Measurements from ENCODE around the gene CEP120. TPM values are rescaled to one million over a fixed set of nuclear protein-coding genes. Genes with fewer than 3 reads are reported as not detected.
A peak's percentile ranks its signal among the peaks of the same experiment; 100 is the strongest.
"Not testable (repeated sequence)": the region's sequence is repeated elsewhere in the genome, so short reads cannot be mapped to it uniquely, and the experiment has no call there.

CEP120 gene
- total and polyA plus RNA-seq, 2 of the 4 experiments (the other 2 are of a cell fraction) = 6.7 to 46.1 TPM

- DNase-seq (no peak), ATAC-seq (ENCODE audit: low read depth) (no peak)
- no peak overlapping the region for H3K4me3 ChIP-seq (ENCODE audit: insufficient read depth, low read depth, low read length)
- H3K56ac ChIP-seq (ENCODE audit: extremely low read depth, insufficient read depth, low read length) = no peak overlapping the region
- TF ChIP-seq MXI1 (IDR thresholded peaks at IDR 0.05; ENCODE audit: borderline replicate concordance, low read depth, low read length) = no peak
- TF ChIP-seq SMC3 (IDR thresholded peaks at IDR 0.05; ENCODE audit: low read depth, low read length) = no peak
- no peak for TF ChIP-seq CEBPB (IDR thresholded peaks at IDR 0.05; ENCODE audit: low read depth, low read length)
- no peak for TF ChIP-seq POLR2A (IDR thresholded peaks at IDR 0.05; ENCODE audit: low read depth, low read length)
- TF ChIP-seq USF2 (IDR thresholded peaks at IDR 0.05; ENCODE audit: low read depth, low read length) = no peak
- no peak for TF ChIP-seq MAFK (IDR thresholded peaks at IDR 0.05; ENCODE audit: low read depth, low read length)
- no peak for TF ChIP-seq MAZ (IDR thresholded peaks at IDR 0.05; ENCODE audit: borderline replicate concordance, low read depth, low read length)
- no peak for TF ChIP-seq BHLHE40 (IDR thresholded peaks at IDR 0.05; ENCODE audit: low read depth, low read length)
- TF ChIP-seq RCOR1 (IDR thresholded peaks at IDR 0.05; ENCODE audit: insufficient replicate concordance, low read length) = no peak
- BruUV-seq (replicated peaks) = no TSS peak
- H3K79me1 ChIP-seq (ENCODE audit: low read depth in 1 of 2, low read length in 2 of 2) = no peaks in the 10 kb centered on the region
- peaks cover 4% of the 10 kb centered on the region; the same call in 1 of the 2 replicates for H3K4me1 ChIP-seq (ENCODE audit: control insufficient read depth, insufficient read depth, low read length)
- peaks cover 3% of the 10 kb centered on the region; the same call in 1 of the 2 replicates for H3K9me1 ChIP-seq (ENCODE audit: insufficient read depth, low read length)
- H3K18ac ChIP-seq (ENCODE audit: low read depth, low read length) = no peak overlapping the region
- no peak overlapping the region for H2BK5ac ChIP-seq (ENCODE audit: low read depth, low read length, poor library complexity, severe bottlenecking)
- no peaks in the 10 kb centered on the region for H3K27me3 ChIP-seq (ENCODE audit: control insufficient read depth, insufficient read depth, low read length)
- no peak overlapping the region for H2BK20ac ChIP-seq (ENCODE audit: low read depth, low read length)
- no peak overlapping the region for H3K4me2 ChIP-seq (ENCODE audit: low read depth, low read length)
- no peak overlapping the region for H4K5ac ChIP-seq (ENCODE audit: low read depth, low read length)
- no peaks in the 10 kb centered on the region for H3K9me3 ChIP-seq (ENCODE audit: control insufficient read depth, insufficient read depth, low read length)
- H2AFZ ChIP-seq (replicated peaks; ENCODE audit: low read length, poor library complexity) = no peak overlapping the region
- H3K36me3 ChIP-seq (ENCODE audit: control insufficient read depth, insufficient read depth, low read length) = no peaks in the 10 kb centered on the region
- H3K27ac ChIP-seq (ENCODE audit: insufficient read depth, low read length) = no peak overlapping the region
- H3K14ac ChIP-seq (replicated peaks; ENCODE audit: low read depth, low read length) = no peak overlapping the region
- no peak overlapping the region for H2BK15ac ChIP-seq (ENCODE audit: low read depth, low read length)
- in situ Hi-C loops (cut with MboI; ENCODE audit: low sequenced_read_pairs) (no loop called here), dilution Hi-C loops (cut with HindIII; ENCODE audit: low sequenced_read_pairs, unreplicated experiment) (no loop called here), intact Hi-C loops (cut with micrococcal nuclease) (no loop called here)
- H4K91ac ChIP-seq (ENCODE audit: insufficient read depth, low read depth, low read length) = no peak overlapping the region
- no peak overlapping the region for H3K9ac ChIP-seq (ENCODE audit: low read depth, low read length)
- H2BK120ac ChIP-seq (ENCODE audit: low read depth, low read length) = no peak overlapping the region
- ChIA-PET CTCF (interaction anchor here (0.6 to 1.7 kb wide), 2 partner anchors 10 to 539 kb away, joined by 4 to 12 read pairs; partner anchors contain the start of gene CEP120), POLR2A (ENCODE audit: unreplicated experiment) (no interaction called here)
- H4K20me1 ChIP-seq (ENCODE audit: insufficient read depth, low read length) = no peaks in the 10 kb centered on the region
- H2AK5ac ChIP-seq (ENCODE audit: low read depth, low read length) = no peak overlapping the region
- H3K23ac ChIP-seq (ENCODE audit: low read depth, low read length) = no peak overlapping the region
- no CpG with 5 or more reads among the region's 2 CpGs for WGBS, 2 experiments (ENCODE audit: extremely low coverage in 2 of 2, insufficient read length in 1 of 2)
- no peak overlapping the region for H2AK9ac ChIP-seq (replicated peaks; ENCODE audit: low read depth, low read length, poor library complexity)
- no peak overlapping the region for H4K8ac ChIP-seq (ENCODE audit: low read depth in 2 of 2, low read length in 2 of 2)
- no peak overlapping the region for H3K4ac ChIP-seq (ENCODE audit: low read depth, low read length)
These were observed 10.4 kb upstream of the CEP120 start for GRCh38 chr5:123433596-123433995.

GRCh38 chr5:123430441-123430840, 7.2 kb upstream of the CEP120 start:
- intact Hi-C loops (cut with micrococcal nuclease); POLR2A ChIA-PET (ENCODE audit: unreplicated experiment); dilution Hi-C loops (cut with HindIII; ENCODE audit: low sequenced_read_pairs, unreplicated experiment); H3K9ac ChIP-seq (ENCODE audit: low read depth, low read length); H3K4me3 ChIP-seq (ENCODE audit: insufficient read depth, low read depth, low read length); H3K36me3 ChIP-seq (ENCODE audit: control insufficient read depth, insufficient read depth, low read length); BruUV-seq (replicated peaks); in situ Hi-C loops (cut with MboI; ENCODE audit: low sequenced_read_pairs); H3K27me3 ChIP-seq (ENCODE audit: control insufficient read depth, insufficient read depth, low read length); H3K4me1 ChIP-seq (ENCODE audit: control insufficient read depth, insufficient read depth, low read length); H3K9me1 ChIP-seq (ENCODE audit: insufficient read depth, low read length); H4K20me1 ChIP-seq (ENCODE audit: insufficient read depth, low read length); H3K79me1 ChIP-seq (ENCODE audit: low read depth in 1 of 2, low read length in 2 of 2); DNase-seq; H2AFZ ChIP-seq (replicated peaks; ENCODE audit: low read length, poor library complexity); H2AK9ac ChIP-seq (replicated peaks; ENCODE audit: low read depth, low read length, poor library complexity); H3K9me3 ChIP-seq (ENCODE audit: control insufficient read depth, insufficient read depth, low read length); H3K4me2 ChIP-seq (ENCODE audit: low read depth, low read length); ATAC-seq (ENCODE audit: low read depth); H3K56ac ChIP-seq (ENCODE audit: extremely low read depth, insufficient read depth, low read length): not testable (repeated sequence)
- H3K23ac ChIP-seq (ENCODE audit: low read depth, low read length) = peak overlapping the region; percentile 67; the same call in 1 of the 2 replicates
- H3K14ac ChIP-seq (replicated peaks; ENCODE audit: low read depth, low read length) = peak overlapping the region; percentile 85
- H4K8ac ChIP-seq (ENCODE audit: low read depth in 2 of 2, low read length in 2 of 2) = peak overlapping the region in 1 of 2 experiments; percentile 95; a peak in 3 of 4 replicates
- CTCF ChIA-PET = interaction anchor here (1.3 kb wide), 1 partner anchor 11 kb away, joined by 3 read pairs; no protein-coding TSS in a partner anchor
- H2BK5ac ChIP-seq (ENCODE audit: low read depth, low read length, poor library complexity, severe bottlenecking) = peak overlapping the region; percentile 92
- H2BK15ac ChIP-seq (ENCODE audit: low read depth, low read length) = peak overlapping the region; percentile 54; the same call in 1 of the 3 replicates
- H3K27ac ChIP-seq (ENCODE audit: insufficient read depth, low read length) = peak overlapping the region; percentile 91
- H2BK120ac ChIP-seq (ENCODE audit: low read depth, low read length) = peak overlapping the region; percentile 96
- peak overlapping the region; percentile 81; the same call in 1 of the 2 replicates for H4K5ac ChIP-seq (ENCODE audit: low read depth, low read length)
- H2AK5ac ChIP-seq (ENCODE audit: low read depth, low read length) = peak overlapping the region; percentile 84
- H4K91ac ChIP-seq (ENCODE audit: insufficient read depth, low read depth, low read length) = peak overlapping the region; percentile 97
- peak overlapping the region; percentile 94 for H3K4ac ChIP-seq (ENCODE audit: low read depth, low read length)
- 99% methylated on average over 15 of the region's 32 CpGs; no CpG with 5 or more reads in 1 of the 2 experiments for WGBS, 2 experiments (ENCODE audit: extremely low coverage in 2 of 2, insufficient read length in 1 of 2)
- peak overlapping the region; percentile 86 for H2BK20ac ChIP-seq (ENCODE audit: low read depth, low read length)
- H3K18ac ChIP-seq (ENCODE audit: low read depth, low read length) = peak overlapping the region; percentile 88

Data from IMR-90 (cell line).